ENCODE results near the gene ADORA1. TPM values are rescaled to one million over a fixed set of nuclear protein-coding genes. Genes with fewer than 3 reads are reported as not detected.

ADORA1 gene
- total RNA-seq, 2 experiments from 2014 or later = not detected

DNA sequence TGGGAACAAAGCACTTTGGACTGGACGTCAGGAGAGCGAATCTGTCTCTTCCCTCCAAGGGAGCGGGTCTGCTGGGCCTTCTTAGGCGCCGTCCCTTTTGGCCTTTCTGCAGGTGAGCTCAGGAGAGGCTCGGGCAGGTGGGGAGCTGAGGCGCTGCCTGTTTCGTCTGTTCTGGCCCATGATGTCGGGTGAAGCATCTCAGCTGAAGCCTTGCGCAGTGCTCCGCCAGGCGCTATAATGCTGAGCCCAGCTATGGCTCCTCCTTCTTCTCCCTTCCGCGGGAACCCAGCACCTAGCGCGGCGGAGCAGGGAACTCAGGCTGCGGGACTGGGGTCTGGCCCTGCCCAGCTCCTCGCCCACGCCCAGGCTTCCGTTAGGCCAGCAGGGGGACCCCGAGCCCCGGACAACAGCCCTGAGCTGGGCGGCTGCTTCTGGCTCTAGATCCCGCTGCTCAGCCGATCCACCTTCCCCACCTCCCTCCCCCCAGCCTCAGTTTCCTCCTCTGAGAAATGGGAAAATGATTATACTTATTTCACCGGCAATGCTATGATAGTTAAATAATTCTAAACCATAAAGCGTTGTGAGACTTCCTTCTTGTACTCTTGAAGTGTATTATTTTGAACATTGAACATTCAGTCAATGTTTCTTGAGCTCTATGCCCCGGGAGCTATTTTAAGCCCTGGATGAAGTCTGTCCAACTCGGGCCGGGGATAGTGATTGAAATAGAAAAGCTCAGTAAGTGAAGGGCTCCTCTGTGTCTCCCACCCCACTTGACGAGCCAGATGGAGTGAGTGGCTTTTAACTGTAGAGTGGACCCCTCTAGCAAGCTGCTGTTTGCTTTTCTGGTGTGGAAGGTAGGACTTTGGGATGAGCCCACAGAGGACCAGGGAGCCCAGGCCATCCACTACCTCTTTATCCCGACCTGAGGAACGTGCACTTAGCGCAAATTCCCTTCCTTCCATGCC is 9.6 kb upstream of the ADORA1 start:
- H3K4me1 ChIP-seq (ENCODE audit: insufficient read depth, low read length, poor library complexity, severe bottlenecking) = no peaks in the 10 kb centered on the region
- no peaks in the 10 kb centered on the region for H4K20me1 ChIP-seq (ENCODE audit: insufficient read depth, low read length)
- BruUV-seq (replicated peaks) = no TSS peak
- H3K9me3 ChIP-seq (ENCODE audit: low read length) = no peaks in the 10 kb centered on the region
- no peak overlapping the region for H3K27ac ChIP-seq (ENCODE audit: low read depth, low read length, poor library complexity, severe bottlenecking)
- no peaks in the 10 kb centered on the region for H3K9me2 ChIP-seq (ENCODE audit: insufficient read depth, low read length)
- H3K36me3 ChIP-seq (ENCODE audit: insufficient read depth, low read length) = no peaks in the 10 kb centered on the region
- CTCF ChIA-PET (ENCODE audit: unreplicated experiment) = no interaction called here
- intact Hi-C loops (cut with micrococcal nuclease; ENCODE audit: unreplicated experiment) = no loop called here
- H2AFZ ChIP-seq (ENCODE audit: low read length) = no peak overlapping the region
- POLR2A ChIA-PET = no interaction called here
- DNase-seq (ENCODE audit: low spot score) = no peak
- no peak for TF ChIP-seq EZH2phosphoT487 (IDR thresholded peaks at IDR 0.05; ENCODE audit: borderline replicate concordance, low read depth, low read length)
- TF ChIP-seq, protein P1, sequence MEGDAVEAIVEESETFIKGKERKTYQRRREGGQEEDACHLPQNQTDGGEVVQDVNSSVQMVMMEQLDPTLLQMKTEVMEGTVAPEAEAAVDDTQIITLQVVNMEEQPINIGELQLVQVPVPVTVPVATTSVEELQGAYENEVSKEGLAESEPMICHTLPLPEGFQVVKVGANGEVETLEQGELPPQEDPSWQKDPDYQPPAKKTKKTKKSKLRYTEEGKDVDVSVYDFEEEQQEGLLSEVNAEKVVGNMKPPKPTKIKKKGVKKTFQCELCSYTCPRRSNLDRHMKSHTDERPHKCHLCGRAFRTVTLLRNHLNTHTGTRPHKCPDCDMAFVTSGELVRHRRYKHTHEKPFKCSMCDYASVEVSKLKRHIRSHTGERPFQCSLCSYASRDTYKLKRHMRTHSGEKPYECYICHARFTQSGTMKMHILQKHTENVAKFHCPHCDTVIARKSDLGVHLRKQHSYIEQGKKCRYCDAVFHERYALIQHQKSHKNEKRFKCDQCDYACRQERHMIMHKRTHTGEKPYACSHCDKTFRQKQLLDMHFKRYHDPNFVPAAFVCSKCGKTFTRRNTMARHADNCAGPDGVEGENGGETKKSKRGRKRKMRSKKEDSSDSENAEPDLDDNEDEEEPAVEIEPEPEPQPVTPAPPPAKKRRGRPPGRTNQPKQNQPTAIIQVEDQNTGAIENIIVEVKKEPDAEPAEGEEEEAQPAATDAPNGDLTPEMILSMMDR (conservative IDR thresholded peaks at IDR 0.05; ENCODE audit: low read length) = peak; percentile 63
- no peak overlapping the region for H3K4me2 ChIP-seq (ENCODE audit: low read length)
- H3K4me3 ChIP-seq (ENCODE audit: low read depth, low read length, poor library complexity, severe bottlenecking) = no peak overlapping the region
- no peaks in the 10 kb centered on the region for H3K79me2 ChIP-seq (ENCODE audit: insufficient read depth, low read depth, low read length)

DNA sequence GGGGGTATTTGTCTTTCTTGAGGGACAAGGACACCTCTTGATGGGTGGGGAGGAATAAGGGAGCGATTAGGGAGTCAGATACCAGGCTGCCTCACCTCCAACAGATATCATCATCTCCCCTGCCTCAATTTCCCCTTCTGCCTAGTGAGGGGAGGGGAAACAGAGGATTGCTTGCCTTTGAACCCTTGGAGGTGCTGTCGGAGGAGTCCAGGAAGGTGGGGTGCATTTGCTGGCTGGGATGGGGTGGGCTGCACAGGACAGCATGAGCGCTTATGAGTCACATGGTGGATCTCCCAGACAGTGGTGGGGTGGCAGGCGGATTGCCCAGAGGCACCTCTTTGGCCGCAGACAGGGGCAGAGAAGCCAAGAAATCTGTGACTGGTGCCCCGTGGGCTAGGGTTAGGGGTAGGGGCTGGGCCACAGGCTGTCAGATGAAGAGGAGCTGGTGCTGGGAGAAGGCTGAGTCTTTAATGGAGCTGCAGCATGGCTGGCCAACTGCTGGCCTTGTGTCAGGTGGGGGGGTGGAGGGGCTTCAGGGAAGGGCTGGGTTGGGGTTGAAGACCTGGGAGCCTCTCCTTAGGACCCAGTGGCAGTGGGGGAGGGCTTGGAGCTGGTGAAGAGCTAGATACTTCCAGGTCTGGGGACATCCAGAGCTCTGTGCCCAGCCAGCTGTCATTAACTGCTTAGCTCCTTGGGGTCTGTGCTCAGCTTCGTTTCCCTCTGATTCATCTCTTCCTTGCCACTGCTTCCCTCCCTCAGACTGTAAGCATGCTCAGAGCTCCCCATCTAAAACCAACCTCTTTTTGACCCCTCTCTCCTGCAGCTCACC is 7.0 kb upstream of the ADORA1 start:
- no peaks in the 10 kb centered on the region for H3K9me3 ChIP-seq (ENCODE audit: low read length)
- ChIA-PET CTCF (ENCODE audit: unreplicated experiment) (no interaction called here), POLR2A (no interaction called here)
- BruUV-seq (replicated peaks) = no TSS peak
- H2AFZ ChIP-seq (ENCODE audit: low read length) = no peak overlapping the region
- TF ChIP-seq, protein P1 (conservative IDR thresholded peaks at IDR 0.05; ENCODE audit: low read length) = no peak
- no peak for TF ChIP-seq EZH2phosphoT487 (IDR thresholded peaks at IDR 0.05; ENCODE audit: borderline replicate concordance, low read depth, low read length)
- no peaks in the 10 kb centered on the region for H3K9me2 ChIP-seq (ENCODE audit: insufficient read depth, low read length)
- no peak overlapping the region for H3K4me2 ChIP-seq (ENCODE audit: low read length)
- no peaks in the 10 kb centered on the region for H3K79me2 ChIP-seq (ENCODE audit: insufficient read depth, low read depth, low read length)
- H3K36me3 ChIP-seq (ENCODE audit: insufficient read depth, low read length) = no peaks in the 10 kb centered on the region
- no peak overlapping the region for H3K27ac ChIP-seq (ENCODE audit: low read depth, low read length, poor library complexity, severe bottlenecking)
- H3K4me3 ChIP-seq (ENCODE audit: low read depth, low read length, poor library complexity, severe bottlenecking) = no peak overlapping the region
- H4K20me1 ChIP-seq (ENCODE audit: insufficient read depth, low read length) = no peaks in the 10 kb centered on the region
- H3K4me1 ChIP-seq (ENCODE audit: insufficient read depth, low read length, poor library complexity, severe bottlenecking) = no peaks in the 10 kb centered on the region
- no peak for DNase-seq (ENCODE audit: low spot score)
- intact Hi-C loops (cut with micrococcal nuclease; ENCODE audit: unreplicated experiment) = no loop called here
